HG03460 (cell line): ENCODE data around the gene ZNF518A.
"Not testable (repeated sequence)": the region's sequence is repeated elsewhere in the genome, so short reads cannot be mapped to it uniquely, and the experiment has no call there.

Source experiments
- ATAC-seq: cut with Tn5 transposase; IDR thresholded peaks from one replicate; pipeline ENCODE4 v1.9.1; 2021; ENCODE audit not compliant: unreplicated experiment

The ZNF518A gene

GRCh38 chr10:96136810-96137209 lies 6.7 kb downstream of the ZNF518A start:
- no peak for ATAC-seq

GRCh38 chr10:96137567-96137966 lies 7.5 kb downstream of the ZNF518A start:
- ATAC-seq: no peak

GRCh38 chr10:96138102-96138501 lies 8.0 kb downstream of the ZNF518A start:
- ATAC-seq: peak; percentile 100

- no peak for ATAC-seq
Measured at GRCh38 chr10:96152437-96152836, 22.3 kb downstream of the ZNF518A start.

- no peak for ATAC-seq
Measured at GRCh38 chr10:96153070-96153469, 23.0 kb downstream of the ZNF518A start.

GRCh38 chr10:96165726-96166125 lies 35.6 kb downstream of the ZNF518A start:
- no peak for ATAC-seq

GRCh38 chr10:96168546-96168945 lies 38.4 kb downstream of the ZNF518A start:
- no peak for ATAC-seq

GRCh38 chr10:96170230-96170629 lies 40.1 kb downstream of the ZNF518A start:
- ATAC-seq: no peak

- ATAC-seq: no peak
Measured at GRCh38 chr10:96172666-96173065, 42.6 kb downstream of the ZNF518A start.

GRCh38 chr10:96176985-96177384 lies 46.9 kb downstream of the ZNF518A start:
- ATAC-seq: no peak

GRCh38 chr10:96188421-96188820 lies 58.3 kb downstream of the ZNF518A start:
- ATAC-seq: no peak

- no peak for ATAC-seq
Measured at GRCh38 chr10:96188916-96189315, 58.8 kb downstream of the ZNF518A start.

GRCh38 chr10:96189505-96189904 lies 59.4 kb downstream of the ZNF518A start:
- ATAC-seq: not testable (repeated sequence)

GRCh38 chr10:96201525-96201924 lies 71.4 kb downstream of the ZNF518A start:
- ATAC-seq: no peak

GRCh38 chr10:96205580-96205979 lies 75.5 kb downstream of the ZNF518A start:
- ATAC-seq: no peak

- peak; percentile 74 for ATAC-seq
Measured at GRCh38 chr10:96208271-96208670, 78.2 kb downstream of the ZNF518A start.

- ATAC-seq: no peak
Measured at GRCh38 chr10:96208946-96209345, 78.8 kb downstream of the ZNF518A start.

- no peak for ATAC-seq
Measured at GRCh38 chr10:96211764-96212163, 81.7 kb downstream of the ZNF518A start.

- no peak for ATAC-seq
Measured at GRCh38 chr10:96212911-96213310, 82.8 kb downstream of the ZNF518A start.
